B cell (primary cell): ENCODE results near the gene APH1B. TPM values are rescaled to one million over a fixed set of nuclear protein-coding genes. Genes with fewer than 3 reads are reported as not detected.

ENCODE experiments used
- ATAC-seq: fragments of 200-7000 bp; cut with Tn5 transposase; one replicate; pipeline ENCODE4 v1.10.0; 2021; ENCODE audit warnings: low read depth, mild to moderate bottlenecking, moderate number of reproducible peaks, moderate library complexity
- CTCF ChIA-PET: fragments of 350-600 bp; sonication (Branson Sonifier 250); formaldehyde crosslinking; loops from one replicate; lab custom pipeline; 2021; ENCODE audit warnings: antibody characterized with exemption, inconsistent platforms; lab: Charles Lee
- POLR2A ChIA-PET: fragments of 350-600 bp; sonication (Branson Sonifier 250); formaldehyde crosslinking; loops from one replicate; lab custom pipeline; 2021; ENCODE audit warnings: antibody characterized with exemption; lab: Charles Lee
- DNase-seq: peaks from one replicate; pipeline ENCODE4 v3.0.0; 2013
- H2AFZ ChIP-seq: 2 replicates; pipeline ENCODE4 v1.6.1; 2012; ENCODE audit warnings: mild to moderate bottlenecking, low read depth, low read length; ENCODE audit not compliant: insufficient read depth, poor library complexity, severe bottlenecking
- H3K27ac ChIP-seq, 2 donors: 1 replicate in 1 of 2; 2 replicates in 1 of 2; pipeline ENCODE4 v1.5.1; 2012 to 2013; ENCODE audit warnings: low read length in 2 of 2, mild to moderate bottlenecking in 2 of 2, moderate library complexity in 1 of 2
- H3K27me3 ChIP-seq, 4 experiments: fragments of 200-600 bp in 1 of 4; sonication (generic) in 1 of 4; replicated peaks in 1 of 4; 1 replicate in 2 of 4; 2 replicates in 2 of 4; pipeline versions ENCODE4 v1.6.1 to v1.7.0; 2013 to 2016; ENCODE audit warnings: low read length in 3 of 4, mild to moderate bottlenecking in 2 of 4, mixed read lengths in 1 of 4, moderate library complexity in 1 of 4; ENCODE audit not compliant: insufficient read depth in 4 of 4, control insufficient read depth in 3 of 4; ENCODE audit errors: control extremely low read depth in 1 of 4
- H3K36me3 ChIP-seq, 2 experiments: replicated peaks in 1 of 2; 1 replicate in 1 of 2; 2 replicates in 1 of 2; pipeline versions ENCODE4 v1.6.1 to v1.7.1; 2013; ENCODE audit warnings: low read length in 1 of 2; ENCODE audit not compliant: insufficient read depth in 2 of 2, control insufficient read depth in 1 of 2; ENCODE audit errors: control extremely low read depth in 1 of 2, extremely low read depth in 1 of 2
- H3K4me1 ChIP-seq, 2 donors: fragments of 200-600 bp in 1 of 2; sonication (generic) in 1 of 2; 1 replicate in 1 of 2; 2 replicates in 1 of 2; pipeline versions ENCODE4 v1.5.1 to v1.6.1; 2013 to 2017; ENCODE audit warnings: low read length in 2 of 2; ENCODE audit not compliant: control insufficient read depth in 2 of 2, insufficient read depth in 2 of 2
- H3K4me2 ChIP-seq: replicated peaks from 2 replicates; pipeline ENCODE3; 2012; ENCODE audit warnings: mild to moderate bottlenecking, low read depth, low read length; ENCODE audit not compliant: poor library complexity, severe bottlenecking
- H3K4me3 ChIP-seq, 5 experiments: fragments of 200-600 bp in 1 of 5; sonication (generic) in 1 of 5; 1 replicate in 3 of 5; 2 replicates in 2 of 5; pipeline versions ENCODE4 v1.5.1 to v1.7.0; 2011 to 2016; ENCODE audit warnings: low read length in 4 of 5, mild to moderate bottlenecking in 4 of 5, low read depth in 2 of 5, control low read depth in 1 of 5, moderate library complexity in 1 of 5; ENCODE audit not compliant: insufficient read depth in 1 of 5; ENCODE audit errors: control extremely low read depth in 1 of 5, extremely low read depth in 1 of 5
- H3K79me2 ChIP-seq: fragments of 200-600 bp; sonication (generic); one replicate; pipeline ENCODE4 v1.6.0; 2016; ENCODE audit warnings: low read length; ENCODE audit not compliant: control insufficient read depth, insufficient read depth
- H3K9ac ChIP-seq: fragments of 200-600 bp; sonication (generic); 2 replicates; pipeline ENCODE4 v1.6.1; 2017; ENCODE audit warnings: mild to moderate bottlenecking, low read length, moderate library complexity
- H3K9me3 ChIP-seq, 3 donors: one replicate each; pipeline versions ENCODE4 v1.6.1 to v1.7.1; 2013; ENCODE audit warnings: low read length in 2 of 3; ENCODE audit not compliant: control insufficient read depth in 2 of 3, insufficient read depth in 1 of 3; ENCODE audit errors: control extremely low read depth in 1 of 3
- H4K20me1 ChIP-seq: 2 replicates; pipeline ENCODE4 v1.6.0; 2012; ENCODE audit warnings: mild to moderate bottlenecking, low read length; ENCODE audit not compliant: insufficient read depth, control insufficient read depth, poor library complexity, severe bottlenecking
- H3K27ac Mint-ChIP-seq: one replicate; pipeline ENCODE4 v1.8.0; 2021; ENCODE audit warnings: mixed read lengths
- H3K27me3 Mint-ChIP-seq: one replicate; pipeline ENCODE4 v1.8.0; 2021; ENCODE audit warnings: mixed read lengths
- H3K4me1 Mint-ChIP-seq: one replicate; pipeline ENCODE4 v1.8.0; 2021; ENCODE audit warnings: mixed read lengths
- H3K4me3 Mint-ChIP-seq: one replicate; pipeline ENCODE4 v1.8.0; 2021; ENCODE audit warnings: mixed read lengths
- H3K9me3 Mint-ChIP-seq: one replicate; pipeline ENCODE4 v1.8.0; 2022; ENCODE audit warnings: mixed read lengths; ENCODE audit not compliant: insufficient read depth
- EZH2 ChIP-seq: IDR thresholded peaks from 2 replicates; pipeline ENCODE4 v1.6.1; 2012; ENCODE audit warnings: borderline replicate concordance, low read depth, mild to moderate bottlenecking, moderate library complexity, low read length; ENCODE audit not compliant: insufficient read depth, poor library complexity, severe bottlenecking
- WGBS: methylation state at CpG from one replicate; pipeline ENCODE4 v1.1.5; 2013; ENCODE audit warnings: missing lambda C conversion rate; ENCODE audit not compliant: insufficient coverage; 5-methylcytosine and 5-hydroxymethylcytosine counted together
- intact Hi-C: fragments of 100-400 bp; cut with micrococcal nuclease; formaldehyde crosslinking; loops from one replicate; pipeline ENCODE4 v1.10.0; 2022
- polyA plus RNA-seq: library from polyadenylated mRNA; depleted of rRNA; stranded (reverse); fragments of >200 nt; gene quantifications from 2 replicates; pipeline ENCODE4 v1.2.3, GENCODE V29; 2012
- total RNA-seq, 2 donors: library from RNA; stranded (reverse); fragments of 120-200 nt in 1 of 2; gene quantifications; 1 replicate in 1 of 2; 2 replicates in 1 of 2; pipeline versions ENCODE4 v1.2.3 to v1.2.4, GENCODE V29; 2013 to 2022
- TF ChIP-seq, protein P1 (sequence below): fragments of 200-600 bp; IDR thresholded peaks from one replicate; pipeline ENCODE4 v1.8.0; 2022; ENCODE audit warnings: antibody characterized with exemption, mild to moderate bottlenecking

The APH1B gene
- total and polyA plus RNA-seq, 2 donors (not counting 1 experiment from before 2014, with no cell fraction given), result 7.6 to 45.2 TPM

GRCh38 chr15:63274427-63274826, 3.0 kb upstream of the APH1B start:
- ATAC-seq (no peak), DNase-seq (no peak)
- no peak overlapping the region for H3K9ac ChIP-seq
- H3K9me3 ChIP-seq, result no peaks in the 10 kb centered on the region
- H2AFZ ChIP-seq, result no peak overlapping the region
- no peaks in the 10 kb centered on the region for H3K36me3 ChIP-seq
- Mint-ChIP-seq H3K9me3 (no peaks in the 10 kb centered on the region), H3K27ac (no peak overlapping the region), H3K4me3 (no peak overlapping the region), H3K27me3 (no peaks in the 10 kb centered on the region), H3K4me1 (peaks cover 16% of the 10 kb centered on the region)
- H3K79me2 ChIP-seq, result no peaks in the 10 kb centered on the region
- POLR2A ChIA-PET, result interaction anchor here (1.6 kb wide), 1 partner anchor 81 kb away, joined by 3 read pairs; no protein-coding TSS in a partner anchor
- H3K4me1 ChIP-seq, result peaks cover 12 to 14% of the 10 kb centered on the region in 2 donors
- WGBS, result 95% methylated on average over 3 of the region's 3 CpGs
- no peak overlapping the region for H3K4me2 ChIP-seq
- H4K20me1 ChIP-seq, result no peaks in the 10 kb centered on the region
- no peaks in the 10 kb centered on the region for H3K27me3 ChIP-seq
- TF ChIP-seq, protein P1, sequence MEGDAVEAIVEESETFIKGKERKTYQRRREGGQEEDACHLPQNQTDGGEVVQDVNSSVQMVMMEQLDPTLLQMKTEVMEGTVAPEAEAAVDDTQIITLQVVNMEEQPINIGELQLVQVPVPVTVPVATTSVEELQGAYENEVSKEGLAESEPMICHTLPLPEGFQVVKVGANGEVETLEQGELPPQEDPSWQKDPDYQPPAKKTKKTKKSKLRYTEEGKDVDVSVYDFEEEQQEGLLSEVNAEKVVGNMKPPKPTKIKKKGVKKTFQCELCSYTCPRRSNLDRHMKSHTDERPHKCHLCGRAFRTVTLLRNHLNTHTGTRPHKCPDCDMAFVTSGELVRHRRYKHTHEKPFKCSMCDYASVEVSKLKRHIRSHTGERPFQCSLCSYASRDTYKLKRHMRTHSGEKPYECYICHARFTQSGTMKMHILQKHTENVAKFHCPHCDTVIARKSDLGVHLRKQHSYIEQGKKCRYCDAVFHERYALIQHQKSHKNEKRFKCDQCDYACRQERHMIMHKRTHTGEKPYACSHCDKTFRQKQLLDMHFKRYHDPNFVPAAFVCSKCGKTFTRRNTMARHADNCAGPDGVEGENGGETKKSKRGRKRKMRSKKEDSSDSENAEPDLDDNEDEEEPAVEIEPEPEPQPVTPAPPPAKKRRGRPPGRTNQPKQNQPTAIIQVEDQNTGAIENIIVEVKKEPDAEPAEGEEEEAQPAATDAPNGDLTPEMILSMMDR, result no peak
- TF ChIP-seq EZH2, result no peak
- intact Hi-C loops, result loop anchor here (10.0 kb wide), 1 partner anchor 820 kb away; the partner anchor contains the start of genes CIAO2A and SNX1
- no peak overlapping the region for H3K27ac ChIP-seq
- CTCF ChIA-PET, result interaction anchor here (0.6 to 1.9 kb wide), 2 partner anchors 140 to 227 kb away, joined by 3 to 4 read pairs; no protein-coding TSS in a partner anchor
- H3K4me3 ChIP-seq, result no peak overlapping the region

- Mint-ChIP-seq H3K4me3 (peak overlapping the region; percentile 92), H3K9me3 (no peaks in the 10 kb centered on the region), H3K27me3 (no peaks in the 10 kb centered on the region), H3K4me1 (peaks cover 19% of the 10 kb centered on the region), H3K27ac (peak overlapping the region; percentile 94)
- Histone ChIP-seq H3K79me2 (no peaks in the 10 kb centered on the region), H3K4me2 (peak overlapping the region; percentile 92), H3K36me3 (peaks cover 3 to 8% of the 10 kb centered on the region in 2 experiments), H3K9ac (peak overlapping the region; percentile 85), H3K27me3 (no peaks in the 10 kb centered on the region), H2AFZ (peak overlapping the region; percentile 94), H3K4me3 (peak overlapping the region; percentile 66 to 75 (median 70)), H3K27ac (peak overlapping the region; percentile 52 to 70), H4K20me1 (no peaks in the 10 kb centered on the region), H3K9me3 (no peaks in the 10 kb centered on the region), H3K4me1 (peaks cover 12 to 14% of the 10 kb centered on the region in 2 donors)
- DNase-seq (no peak), ATAC-seq (no peak)
- POLR2A ChIA-PET, result interaction anchor here (0.6 to 0.7 kb wide), 7 partner anchors 33 to 1658 kb away, joined by 3 to 5 read pairs (median 4); partner anchors contain the start of gene RAB8B
- no CpG with 5 or more reads among the region's 11 CpGs for WGBS
- CTCF ChIA-PET, result interaction anchor here (0.6 to 2.0 kb wide), 3 partner anchors 12 to 114 kb away, joined by 4 to 15 read pairs (median 6); no protein-coding TSS in a partner anchor
- intact Hi-C loops, result loop anchor here (1.0 to 10.0 kb wide), 7 partner anchors 87 to 1209 kb away; partner anchors contain the start of genes C2CD4A, CIAO2A, PPIB and RAB8B
- no peak for TF ChIP-seq EZH2
- TF ChIP-seq, protein P1, result no peak
Observed at GRCh38 chr15:63276342-63277037, 915 bp upstream of the APH1B start.
